HG03565 (cell line): ENCODE results near the gene PDLIM5.
"Not testable (repeated sequence)": the region's sequence is repeated elsewhere in the genome, so short reads cannot be mapped to it uniquely, and the experiment has no call there.

Source experiments
- ATAC-seq: cut with Tn5 transposase; IDR thresholded peaks from one replicate; pipeline ENCODE4 v1.9.1; 2021; ENCODE audit warnings: mild to moderate bottlenecking, moderate library complexity; ENCODE audit not compliant: unreplicated experiment

PDLIM5 gene

DNA sequence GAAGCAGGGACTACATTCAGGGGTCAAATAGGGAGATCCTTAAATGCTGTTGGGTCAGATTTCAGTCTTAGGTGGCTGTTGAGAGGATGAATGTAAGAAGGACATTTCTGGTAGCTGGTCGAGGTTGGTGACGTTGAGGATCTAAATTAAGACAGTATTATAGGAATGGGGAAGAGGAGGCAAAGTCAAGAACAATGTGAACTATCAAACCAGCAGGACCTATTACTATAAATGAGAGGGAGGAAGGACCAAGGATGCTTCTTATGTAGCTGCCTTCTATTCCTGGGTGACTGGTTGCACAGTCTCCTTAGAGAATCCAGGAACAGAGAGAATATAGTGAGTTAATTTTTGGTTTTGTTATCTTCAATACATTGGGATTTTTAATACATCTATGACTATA is 187.6 kb downstream of the PDLIM5 start:
- no peak for ATAC-seq

DNA sequence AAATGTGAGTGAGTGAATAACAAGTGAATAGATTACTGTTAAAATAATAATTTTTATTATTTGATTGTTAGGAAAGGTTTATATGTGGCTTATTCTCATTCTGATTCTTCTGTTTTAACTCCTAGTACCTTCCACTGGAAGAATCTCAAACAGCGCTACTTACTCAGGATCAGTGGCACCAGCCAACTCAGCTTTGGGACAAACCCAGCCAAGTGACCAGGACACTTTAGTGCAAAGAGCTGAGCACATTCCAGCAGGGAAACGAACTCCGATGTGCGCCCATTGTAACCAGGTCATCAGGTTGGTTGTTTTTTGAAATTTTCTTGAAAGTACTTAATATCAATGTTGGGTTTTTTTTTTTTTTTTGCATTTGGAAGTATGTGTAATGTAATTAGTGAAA is 188.4 kb downstream of the PDLIM5 start:
- ATAC-seq: no peak

- ATAC-seq: no peak
These were observed 190.2 kb downstream of the PDLIM5 start for GRCh38 chr4:94641702-94642560.

DNA sequence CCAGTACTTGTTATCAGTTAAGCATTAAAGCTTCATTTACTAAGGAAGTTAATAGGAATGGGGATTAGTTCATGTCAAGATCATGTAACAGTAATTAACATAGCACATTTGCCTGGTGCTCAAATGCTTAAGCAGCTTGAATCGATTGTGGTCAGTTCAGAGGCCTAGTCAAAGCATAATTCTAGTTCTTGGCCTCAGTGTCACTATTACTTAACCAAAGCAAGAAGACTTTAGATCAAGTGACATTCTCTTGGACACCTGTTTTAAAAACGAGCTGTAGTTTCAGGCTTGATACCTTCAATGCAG is 190.8 kb downstream of the PDLIM5 start:
- no peak for ATAC-seq

DNA sequence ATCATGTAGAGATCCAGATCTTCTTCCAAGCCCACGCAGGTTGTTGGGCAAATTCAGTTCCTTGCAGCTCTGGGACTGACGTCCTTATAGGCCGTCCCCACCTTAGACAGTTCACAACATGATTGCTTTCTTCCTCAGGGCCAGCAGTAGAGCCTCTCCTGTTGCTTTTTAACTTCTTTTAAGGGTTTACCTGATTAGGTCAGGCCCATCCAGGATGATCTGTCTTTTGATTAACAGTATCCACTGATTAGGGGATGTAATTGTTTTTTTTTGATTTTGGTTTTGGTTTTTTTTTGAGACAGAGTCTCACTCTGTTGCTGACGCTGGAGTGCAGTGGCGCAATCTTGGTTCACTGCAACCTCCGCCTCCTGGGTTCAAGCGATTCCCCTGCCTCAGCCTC is 197.0 kb downstream of the PDLIM5 start:
- no peak for ATAC-seq

DNA sequence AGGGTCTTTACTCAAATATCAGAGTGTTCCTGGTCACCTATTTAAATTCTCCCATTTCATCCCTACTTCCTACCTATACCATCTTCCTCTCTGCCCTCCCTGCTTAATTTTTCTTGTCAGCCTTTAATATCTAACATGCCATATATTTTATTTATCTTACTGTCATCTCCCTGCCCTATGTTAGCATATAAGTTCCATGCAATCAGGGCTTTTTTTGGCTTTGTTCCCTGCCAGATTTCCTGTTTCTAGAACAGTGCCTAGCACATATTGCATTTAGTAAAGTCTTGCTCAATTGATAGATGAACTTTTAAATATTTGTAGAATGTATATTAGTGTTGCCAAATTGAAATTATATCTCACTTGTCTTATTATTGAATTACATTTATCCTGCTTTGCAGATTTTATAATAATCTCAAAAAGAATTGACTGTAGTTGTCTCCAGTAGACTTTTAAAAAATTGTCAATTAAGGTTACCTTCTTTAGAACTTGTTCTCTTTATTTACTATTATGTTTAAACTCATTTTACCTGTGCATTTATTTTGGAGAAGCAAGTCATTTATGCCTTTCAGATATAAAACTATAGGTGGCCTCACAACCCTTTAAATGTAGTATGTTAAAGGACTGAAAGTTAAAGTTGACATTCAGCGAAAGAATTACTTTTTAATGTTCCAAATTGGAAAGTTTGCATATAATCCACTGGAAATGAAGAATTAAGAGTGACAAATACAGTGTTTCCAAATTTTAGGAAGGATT is 197.8 kb downstream of the PDLIM5 start:
- ATAC-seq: no peak

DNA sequence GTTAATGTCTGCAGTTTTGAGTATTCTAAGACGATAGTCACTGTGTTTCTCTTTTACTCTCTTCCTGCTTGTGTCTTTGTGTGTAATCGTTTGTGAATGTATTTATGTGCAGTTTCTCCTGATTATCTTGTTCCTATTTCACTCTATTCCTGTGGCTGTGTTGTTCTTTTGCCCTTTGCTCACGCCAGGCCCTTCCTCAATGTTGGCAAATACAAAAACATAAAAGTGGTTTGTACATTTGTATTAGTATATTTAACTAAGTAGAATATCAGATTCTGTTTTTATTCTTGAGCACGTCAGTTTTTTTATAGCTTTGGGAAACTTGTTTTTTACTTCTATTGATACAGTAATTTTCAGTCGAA is 198.4 kb downstream of the PDLIM5 start:
- no peak for ATAC-seq

GRCh38 chr4:94650690-94651089 is 198.9 kb downstream of the PDLIM5 start:
- ATAC-seq: no peak

DNA sequence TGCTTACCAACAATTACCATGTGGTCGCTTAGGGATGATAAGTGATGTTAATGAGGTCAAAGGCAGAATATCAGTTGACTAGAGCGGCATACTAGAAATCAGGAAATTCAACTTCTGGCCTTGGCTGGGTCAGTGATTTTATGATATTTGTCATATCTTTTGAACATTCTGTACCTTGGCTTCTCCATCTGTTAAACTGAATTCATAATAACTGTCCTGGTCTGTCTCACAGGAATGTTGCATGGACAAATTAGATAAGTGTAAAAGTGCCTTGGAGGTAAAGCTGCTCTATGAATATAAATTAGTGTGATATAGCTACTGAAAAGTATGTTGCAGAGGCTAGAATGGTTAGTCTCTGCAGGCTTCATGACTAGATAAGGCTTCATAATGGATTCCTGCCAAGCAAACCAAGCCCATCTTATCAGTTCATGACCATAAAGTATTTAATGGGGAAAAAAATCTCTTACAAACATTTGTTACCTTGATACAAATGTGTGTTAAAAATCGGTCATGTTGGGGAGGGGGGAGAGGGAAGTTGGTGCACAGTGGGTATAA is 201.4 kb downstream of the PDLIM5 start:
- no peak for ATAC-seq

DNA sequence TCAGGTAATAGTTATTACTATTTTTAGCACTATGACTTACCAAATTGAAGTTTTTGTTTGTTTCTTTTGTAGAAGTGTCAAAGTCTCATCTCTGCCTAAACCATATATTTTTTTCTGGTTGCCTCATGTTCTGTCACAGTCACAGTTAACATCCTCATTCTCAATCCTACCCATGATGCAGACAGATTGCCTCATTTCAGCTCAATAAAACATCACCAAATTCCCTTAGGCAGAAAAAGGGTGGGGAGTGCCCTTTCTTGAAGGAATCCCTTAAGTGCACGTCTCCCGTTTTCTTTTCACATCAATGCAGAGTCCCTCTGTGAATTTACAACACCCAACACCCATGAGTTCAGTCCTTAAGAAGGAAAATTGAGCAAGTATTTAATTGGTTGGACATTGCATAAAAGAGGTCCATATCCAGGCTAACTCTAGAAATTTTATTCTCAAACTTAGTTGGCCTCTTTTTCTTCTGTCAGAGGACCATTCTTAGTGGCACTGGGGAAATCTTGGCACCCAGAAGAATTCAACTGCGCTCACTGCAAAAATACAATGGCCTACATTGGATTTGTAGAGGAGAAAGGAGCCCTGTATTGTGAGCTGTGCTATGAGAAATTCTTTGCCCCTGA is 202.4 kb downstream of the PDLIM5 start:
- ATAC-seq: no peak

DNA sequence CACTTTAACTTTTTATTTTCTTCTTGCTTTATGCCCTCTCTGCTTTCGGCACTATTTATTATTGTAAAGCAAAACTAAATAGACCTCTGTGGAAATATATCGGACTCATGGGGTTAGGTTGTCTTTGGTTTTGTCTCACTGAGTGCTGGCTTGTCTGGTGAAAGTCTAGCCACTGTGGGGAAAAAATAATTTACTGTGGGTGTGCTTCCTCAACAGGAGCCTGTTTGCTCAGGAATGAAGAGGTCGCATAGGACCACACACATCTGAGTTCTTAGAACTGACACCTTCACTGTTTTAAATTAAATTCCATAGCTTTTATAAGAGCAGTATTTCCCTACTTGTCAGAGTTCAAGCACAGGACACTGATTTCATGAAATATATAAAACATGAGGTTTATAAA is 203.0 kb downstream of the PDLIM5 start:
- ATAC-seq: no peak

DNA sequence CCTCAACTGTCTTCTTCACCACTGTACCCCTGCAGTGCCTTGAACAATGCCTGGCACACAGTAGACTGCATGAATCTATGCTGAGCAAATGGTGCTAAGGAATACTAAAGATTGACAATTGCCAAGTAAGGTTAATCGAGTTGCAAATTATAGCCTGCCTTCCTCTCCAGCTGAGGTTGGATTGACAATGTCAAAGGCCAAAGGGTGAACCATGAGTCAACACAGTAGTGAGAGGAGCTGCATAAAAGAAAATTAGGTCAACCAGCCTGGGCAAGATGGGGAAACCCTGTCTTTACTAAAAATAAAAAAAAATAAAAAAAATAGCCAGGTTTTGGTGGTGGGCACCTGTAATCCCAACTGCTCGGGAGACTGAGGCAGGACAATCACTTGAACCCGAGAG is 208.9 kb downstream of the PDLIM5 start:
- no peak for ATAC-seq

- ATAC-seq: not testable (repeated sequence)
These were observed 213.3 kb downstream of the PDLIM5 start for GRCh38 chr4:94665021-94665420.

GRCh38 chr4:94665500-94666404 is 214.0 kb downstream of the PDLIM5 start:
- ATAC-seq: no peak

DNA sequence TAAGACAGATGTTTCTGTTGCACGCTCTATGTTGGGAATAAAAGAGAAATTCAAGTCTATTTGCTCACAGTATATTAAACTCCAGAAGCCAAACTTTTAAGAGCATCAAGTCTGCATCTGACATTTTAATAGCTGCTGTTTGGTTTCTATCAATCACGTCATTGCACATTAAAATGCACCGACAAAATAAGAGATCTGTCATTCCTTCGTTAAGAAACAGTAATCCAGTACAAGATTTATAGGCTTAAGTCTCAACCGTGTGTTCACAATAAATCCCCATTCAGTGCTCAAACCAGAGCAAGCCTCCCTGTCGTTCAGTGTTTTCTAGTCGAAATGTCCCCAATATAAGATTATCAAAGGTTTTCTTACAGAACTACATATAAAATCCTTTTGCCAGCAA is 217.0 kb downstream of the PDLIM5 start:
- no peak for ATAC-seq

DNA sequence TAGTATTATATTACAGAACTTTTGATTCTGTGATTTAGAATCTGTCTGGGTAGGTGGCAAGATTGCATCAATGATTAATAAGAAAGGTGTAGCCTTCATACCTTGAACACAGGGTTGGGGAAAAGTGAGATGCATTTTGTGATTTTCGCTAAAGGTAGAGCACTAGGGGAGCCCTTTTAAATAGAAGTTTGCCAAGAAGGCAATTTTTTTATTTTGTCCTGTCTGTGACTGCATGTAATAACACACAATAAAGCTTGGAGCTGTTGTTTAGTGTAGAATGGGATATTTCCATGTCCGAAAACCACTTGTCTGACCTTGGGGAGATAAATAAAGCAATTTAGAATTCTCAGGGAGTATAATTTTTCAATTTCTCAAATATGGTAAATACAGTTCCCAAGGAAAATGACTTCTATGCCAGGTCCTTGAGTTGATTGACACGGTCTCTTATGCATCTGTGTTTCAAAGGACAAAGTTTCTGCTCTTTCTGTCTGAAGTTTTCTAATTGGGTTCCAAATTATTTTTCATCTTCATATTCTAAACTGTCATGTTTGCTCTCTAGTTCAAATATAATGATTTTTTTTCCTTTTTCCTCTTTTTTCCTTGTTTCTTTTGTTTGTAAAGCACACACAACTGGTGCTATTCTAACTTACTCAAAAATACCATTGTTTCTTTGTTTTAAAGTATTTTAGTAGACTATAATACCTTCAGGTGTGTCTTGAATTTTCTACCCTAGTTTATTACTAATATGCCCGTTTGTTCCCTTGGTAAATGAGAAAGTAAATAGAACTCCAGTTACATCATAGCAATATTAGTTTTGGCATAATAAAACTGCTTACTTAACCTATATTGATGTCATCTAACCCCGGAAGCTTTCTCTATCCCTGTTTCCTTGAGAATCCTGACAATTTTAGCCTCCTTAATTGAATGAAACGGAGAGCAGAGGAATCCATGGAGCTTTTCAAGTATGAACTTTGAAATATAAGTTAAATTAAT is 218.2 kb downstream of the PDLIM5 start:
- no peak for ATAC-seq

GRCh38 chr4:94671113-94671512 is 219.4 kb downstream of the PDLIM5 start:
- ATAC-seq: no peak

- no peak for ATAC-seq
These were observed 222.2 kb downstream of the PDLIM5 start for GRCh38 chr4:94673961-94674360.

GRCh38 chr4:94676970-94677369 is 225.2 kb downstream of the PDLIM5 start:
- no peak for ATAC-seq

DNA sequence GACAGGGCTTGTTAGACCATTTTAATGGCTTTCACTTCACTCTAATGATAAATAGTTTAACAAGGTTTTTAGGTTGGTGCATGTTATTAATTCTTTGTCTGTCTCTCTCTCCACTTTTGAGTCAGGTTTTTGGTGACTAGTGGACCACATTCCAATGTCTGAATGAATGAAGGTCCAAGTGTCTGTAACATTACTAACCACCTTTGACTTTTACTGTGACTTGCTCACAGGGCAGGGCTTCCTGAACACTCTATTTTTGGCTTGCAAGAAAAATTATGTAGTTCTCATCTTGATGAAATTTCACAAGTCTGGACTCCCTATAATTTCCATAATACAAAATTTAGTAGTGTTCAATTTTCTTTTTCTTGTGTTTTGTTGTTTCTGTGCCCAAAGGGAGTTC is 227.2 kb downstream of the PDLIM5 start:
- ATAC-seq: no peak
